Suprapubic skin (tissue), 4 donors: ENCODE data around the gene GARIN5A. TPM values are rescaled to one million over a fixed set of nuclear protein-coding genes. Genes with fewer than 3 reads are reported as not detected.

Experiments
- DNase-seq, 2 donors: peaks; one replicate each; pipeline ENCODE4 v3.0.0-alpha.2; 2019; ENCODE audit warnings: low spot score in 2 of 2
- H3K27ac ChIP-seq: fragments of 200-600 bp; sonication (generic); one replicate; pipeline ENCODE4 v1.5.1; 2019
- H3K27me3 ChIP-seq: fragments of 200-600 bp; sonication (generic); one replicate; pipeline ENCODE4 v1.5.1; 2019
- H3K36me3 ChIP-seq: fragments of 200-600 bp; sonication (generic); one replicate; pipeline ENCODE4 v1.5.1; 2019
- H3K4me1 ChIP-seq: fragments of 200-600 bp; sonication (generic); one replicate; pipeline ENCODE4 v1.5.1; 2019
- H3K4me3 ChIP-seq: fragments of 200-600 bp; sonication (generic); one replicate; pipeline ENCODE4 v1.5.1; 2019; ENCODE audit warnings: mild to moderate bottlenecking
- H3K9me3 ChIP-seq: fragments of 200-600 bp; sonication (generic); one replicate; pipeline ENCODE4 v1.5.1; 2019
- CTCF ChIP-seq, 2 donors: fragments of 200-600 bp in 1 of 2; fragments of 450-650 bp in 1 of 2; sonication (generic) in 1 of 2; IDR thresholded peaks; one replicate each; pipeline ENCODE4 v1.5.1; 2016 to 2019; ENCODE audit warnings: antibody characterized with exemption in 2 of 2, mild to moderate bottlenecking in 1 of 2, moderate library complexity in 1 of 2
- EP300 ChIP-seq: sonication (generic); formaldehyde crosslinking; IDR thresholded peaks from one replicate; pipeline ENCODE4 v1.6.1; 2017; ENCODE audit warnings: antibody characterized with exemption
- POLR2A ChIP-seq, 2 donors: fragments of 450-650 bp; IDR thresholded peaks; one replicate each; pipeline ENCODE4 v1.6.1; 2017; ENCODE audit warnings: antibody characterized with exemption in 2 of 2, mild to moderate bottlenecking in 2 of 2, moderate library complexity in 2 of 2
- POLR2AphosphoS5 ChIP-seq, 3 donors: sonication (generic); formaldehyde crosslinking; IDR thresholded peaks; one replicate each; pipeline ENCODE4 v1.6.1; 2017; ENCODE audit warnings: antibody characterized with exemption in 3 of 3
- WGBS: methylation state at CpG from one replicate; pipeline ENCODE4 v1.1.5; 2018; 5-methylcytosine and 5-hydroxymethylcytosine counted together
- total RNA-seq, 4 donors: library from RNA; depleted of rRNA; stranded (reverse); fragments of >200 nt; gene quantifications; one replicate each; pipeline ENCODE4 v1.1.0, GENCODE V29; 2016

Gene GARIN5A
- total RNA-seq, 4 donors from 2014 or later = 3.9 to 5.0 (median 4.2) TPM; not detected in 1

DNA sequence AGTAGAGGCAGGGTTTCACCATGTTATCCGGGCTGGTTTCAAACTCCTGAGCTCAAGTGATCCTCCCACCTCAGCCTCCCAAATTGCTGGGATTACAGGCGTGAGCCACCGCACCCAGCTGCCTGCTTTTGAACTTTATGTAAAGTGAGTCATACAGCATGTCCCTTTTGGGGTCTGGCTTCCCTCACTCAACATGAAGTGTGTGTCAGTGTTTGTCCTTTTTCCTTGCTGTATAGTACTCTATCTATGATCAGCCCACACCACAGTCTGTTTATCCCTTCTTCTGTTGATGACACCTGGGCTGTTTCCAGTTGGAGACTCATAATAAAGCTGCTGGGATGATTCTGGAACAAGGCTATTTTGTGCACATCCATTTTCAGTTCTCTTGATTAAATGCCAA, 55.8 kb downstream of the GARIN5A start:
- WGBS = 75% methylated on average over 3 of the region's 3 CpGs
- H3K9me3 ChIP-seq = no peaks in the 10 kb centered on the region
- no peak for TF ChIP-seq EP300
- no peak for TF ChIP-seq CTCF (IDR thresholded peaks at IDR 0.05)
- no peak for TF ChIP-seq POLR2A (IDR thresholded peaks at IDR 0.05)
- TF ChIP-seq POLR2AphosphoS5 (IDR thresholded peaks at IDR 0.05) = no peak
- no peak overlapping the region for H3K27ac ChIP-seq
- H3K36me3 ChIP-seq = no peaks in the 10 kb centered on the region
- no peak overlapping the region for H3K4me3 ChIP-seq
- H3K4me1 ChIP-seq = peaks cover 11% of the 10 kb centered on the region
- no peak for DNase-seq
- peaks cover 63% of the 10 kb centered on the region for H3K27me3 ChIP-seq

DNA sequence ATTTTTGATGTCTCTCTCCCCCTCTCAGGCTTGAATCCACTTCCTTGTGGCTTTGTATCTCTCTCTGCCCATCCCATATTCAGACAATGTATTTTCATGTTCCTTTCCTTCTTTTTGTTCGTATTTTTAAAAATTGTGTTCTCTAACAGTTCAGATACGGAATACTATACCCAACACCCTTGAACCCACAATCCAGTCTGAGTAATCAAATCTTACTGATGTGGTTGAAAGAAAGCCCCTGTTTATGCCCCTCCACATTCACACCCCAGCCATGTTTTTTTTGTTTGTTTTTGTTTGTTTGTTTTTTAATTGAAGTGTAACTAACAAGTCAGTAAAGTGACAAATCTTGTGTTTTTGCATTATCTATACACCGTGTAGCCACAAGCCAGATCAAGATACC, 56.5 kb downstream of the GARIN5A start:
- Histone ChIP-seq H3K4me1 (peaks cover 11% of the 10 kb centered on the region), H3K27me3 (peaks cover 63% of the 10 kb centered on the region), H3K4me3 (no peak overlapping the region), H3K9me3 (no peaks in the 10 kb centered on the region), H3K36me3 (no peaks in the 10 kb centered on the region), H3K27ac (no peak overlapping the region)
- no peak for DNase-seq
- TF ChIP-seq POLR2AphosphoS5 (IDR thresholded peaks at IDR 0.05) (no peak), CTCF (IDR thresholded peaks at IDR 0.05) (no peak), POLR2A (IDR thresholded peaks at IDR 0.05) (no peak), EP300 (no peak)
- WGBS = 39% methylated on average over 3 of the region's 3 CpGs

DNA sequence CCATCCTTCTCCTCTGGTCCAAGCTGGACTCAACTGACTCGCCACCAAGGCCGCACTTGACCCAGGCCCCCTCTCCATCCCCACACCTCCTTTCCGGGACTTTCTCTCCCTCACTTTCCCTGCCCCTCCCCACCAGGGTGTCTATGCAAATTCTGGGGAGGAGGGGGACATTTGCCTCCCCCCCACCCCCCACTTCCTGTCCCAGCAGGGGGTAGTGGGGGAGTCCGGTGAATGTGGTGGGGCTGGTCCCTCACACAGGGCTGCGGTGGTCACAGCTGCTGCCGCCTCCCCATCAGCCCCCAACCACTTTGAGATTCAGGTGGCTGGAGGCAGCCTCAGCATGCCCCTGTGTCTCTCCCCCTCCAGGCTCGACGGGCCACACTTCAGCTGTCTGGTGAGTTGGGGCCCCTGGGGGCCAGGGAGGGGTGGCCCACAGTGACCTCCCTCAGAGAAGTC, 57.0 kb downstream of the GARIN5A start:
- Histone ChIP-seq H3K27me3 (peaks cover 63% of the 10 kb centered on the region), H3K4me1 (peaks cover 11% of the 10 kb centered on the region), H3K4me3 (no peak overlapping the region), H3K36me3 (no peaks in the 10 kb centered on the region), H3K9me3 (no peaks in the 10 kb centered on the region), H3K27ac (no peak overlapping the region)
- 21% methylated on average over 8 of the region's 8 CpGs for WGBS
- DNase-seq = no peak
- TF ChIP-seq POLR2AphosphoS5 (IDR thresholded peaks at IDR 0.05) (no peak), CTCF (IDR thresholded peaks at IDR 0.05) (no peak), POLR2A (IDR thresholded peaks at IDR 0.05) (no peak)

DNA sequence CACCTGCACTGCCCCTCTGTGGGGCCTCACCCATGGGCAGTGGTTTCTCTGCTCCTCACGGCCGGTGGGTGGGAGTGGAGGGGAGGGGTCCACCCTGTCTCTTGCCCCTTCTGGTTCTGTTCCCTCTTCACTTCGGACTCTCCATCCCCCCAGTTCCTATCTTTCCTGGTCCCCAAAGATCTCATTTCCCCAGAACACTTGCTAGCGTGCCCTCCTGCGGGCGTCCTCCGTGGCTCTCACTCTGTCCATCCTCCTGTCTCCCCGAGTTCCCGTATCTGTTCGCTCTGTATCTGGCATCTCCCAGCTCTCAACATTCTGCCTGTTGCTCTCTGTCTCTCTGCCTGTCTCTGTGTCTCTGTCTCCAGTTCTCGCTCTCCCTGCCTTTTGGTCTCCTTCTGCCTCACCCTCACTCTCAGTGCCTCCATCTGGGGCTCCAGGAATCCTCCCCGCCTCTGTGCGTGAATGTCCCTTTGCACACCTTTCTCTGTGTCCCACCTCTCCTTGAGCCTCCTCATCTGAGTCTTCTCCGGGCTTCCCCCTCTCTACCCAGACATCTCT, 57.5 kb downstream of the GARIN5A start:
- Histone ChIP-seq H3K36me3 (no peaks in the 10 kb centered on the region), H3K27ac (no peak overlapping the region), H3K4me1 (peaks cover 11% of the 10 kb centered on the region), H3K27me3 (peaks cover 63% of the 10 kb centered on the region), H3K4me3 (no peak overlapping the region), H3K9me3 (no peaks in the 10 kb centered on the region)
- WGBS = 11% methylated on average over 14 of the region's 14 CpGs
- no peak for DNase-seq
- no peak for TF ChIP-seq POLR2A (IDR thresholded peaks at IDR 0.05)
- TF ChIP-seq CTCF (IDR thresholded peaks at IDR 0.05) = no peak
- TF ChIP-seq EP300 = no peak
- no peak for TF ChIP-seq POLR2AphosphoS5 (IDR thresholded peaks at IDR 0.05)

GRCh38 chr19:50418176-50419021, 58.2 kb downstream of the GARIN5A start, which contains the start of gene SPIB:
Gene SPIB (plus strand): TSS chr19:50418938. CDS start chr19:50418963, 25 bp downstream.
- 27% methylated on average over 16 of the region's 34 CpGs for WGBS
- Histone ChIP-seq H3K4me1 (peaks cover 11% of the 10 kb centered on the region), H3K4me3 (no peak within 1 kb of the TSS), H3K9me3 (no peaks in the 10 kb centered on the region), H3K27me3 (peaks cover 63% of the 10 kb centered on the region), H3K27ac (no peak within 1 kb of the TSS), H3K36me3 (no peaks in the 10 kb centered on the region)
- DNase-seq = no peak
- no peak for TF ChIP-seq EP300
- TF ChIP-seq POLR2A (IDR thresholded peaks at IDR 0.05) = no peak
- TF ChIP-seq CTCF (IDR thresholded peaks at IDR 0.05) = no peak
